HEK293 (cell line): ENCODE measurements around the gene BAHD1.

Experiments used
- CTCF ChIA-PET: fragments of 350-600 bp; formaldehyde crosslinking; extraction: SDS; loops from one replicate; lab custom pipeline; 2021; ENCODE audit warnings: antibody characterized with exemption; lab: Yijun Ruan, JAX
- POLR2A ChIA-PET: fragments of 300-600 bp; formaldehyde crosslinking; extraction: SDS; loops from one replicate; lab custom pipeline; 2020; ENCODE audit warnings: antibody characterized with exemption, inconsistent platforms; lab: Yijun Ruan, JAX
- H3K27ac ChIP-seq: fragments of 200-500 bp; sonication (Bioruptor generic); 2 replicates; pipeline ENCODE4 v1.5.1; 2014; ENCODE audit warnings: low read depth, low read length, control low read depth, inconsistent platforms; ENCODE audit errors: extremely low read depth
- H3K36me3 ChIP-seq, 2 experiments: fragments of 200-500 bp in 1 of 2; sonication (Bioruptor generic) in 1 of 2; 1 replicate in 1 of 2; 2 replicates in 1 of 2; pipeline ENCODE4 v1.5.1; 2014 to 2017; ENCODE audit warnings: inconsistent platforms in 2 of 2, low read length in 2 of 2; ENCODE audit not compliant: control insufficient read depth in 2 of 2, insufficient read depth in 1 of 2
- H3K4me1 ChIP-seq: fragments of 200-500 bp; sonication (Bioruptor generic); 2 replicates; pipeline ENCODE4 v1.5.1; 2014; ENCODE audit warnings: mild to moderate bottlenecking, low read length, inconsistent platforms; ENCODE audit not compliant: control insufficient read depth, insufficient read depth
- H3K4me3 ChIP-seq: 2 replicates; pipeline ENCODE4 v1.5.1; 2011; ENCODE audit warnings: low read depth, mild to moderate bottlenecking, control low read depth, low read length, moderate library complexity
- H3K9me3 ChIP-seq: fragments of 200-500 bp; sonication (Bioruptor generic); 2 replicates; pipeline ENCODE4 v1.5.1; 2014; ENCODE audit warnings: low read depth, low read length, inconsistent platforms; ENCODE audit not compliant: control insufficient read depth, insufficient read depth
- EGR2 ChIP-seq: fragments of 450-650 bp; formaldehyde crosslinking; IDR thresholded peaks from 2 replicates; pipeline ENCODE4 v1.5.1; 2016; ENCODE audit warnings: low read depth, missing biosample characterization, missing genetic modification characterization
- GLIS1 ChIP-seq: fragments of 450-650 bp; formaldehyde crosslinking; IDR thresholded peaks from 2 replicates; pipeline ENCODE4 v1.5.1; 2016; ENCODE audit warnings: missing biosample characterization, missing genetic modification characterization
- GLIS2 ChIP-seq: fragments of 450-650 bp; formaldehyde crosslinking; IDR thresholded peaks from 2 replicates; pipeline ENCODE4 v1.5.1; 2016; ENCODE audit warnings: missing biosample characterization, missing genetic modification characterization
- HOXD13 ChIP-seq: sonication (generic); formaldehyde crosslinking; IDR thresholded peaks from 2 replicates; pipeline ENCODE4 v1.8.0; 2022; ENCODE audit warnings: missing genetic modification reagents, borderline replicate concordance
- PRDM1 ChIP-seq: fragments of 450-650 bp; formaldehyde crosslinking; IDR thresholded peaks from 2 replicates; pipeline ENCODE4; 2016; ENCODE audit warnings: missing biosample characterization, missing genetic modification characterization
- REPIN1 ChIP-seq: fragments of 450-650 bp; formaldehyde crosslinking; IDR thresholded peaks from 2 replicates; pipeline ENCODE4 v1.5.1; 2017; ENCODE audit warnings: missing biosample characterization, missing genetic modification characterization, low read depth
- SALL2 ChIP-seq: fragments of 450-650 bp; formaldehyde crosslinking; IDR thresholded peaks from 2 replicates; pipeline ENCODE4 v1.5.0; 2017; ENCODE audit warnings: missing biosample characterization, mild to moderate bottlenecking, missing genetic modification characterization, borderline replicate concordance
- SCRT1 ChIP-seq: fragments of 450-650 bp; formaldehyde crosslinking; IDR thresholded peaks from 2 replicates; pipeline ENCODE4 v1.5.1; 2016; ENCODE audit warnings: missing biosample characterization, missing genetic modification characterization, borderline replicate concordance
- SCRT2 ChIP-seq: fragments of 450-650 bp; formaldehyde crosslinking; IDR thresholded peaks from 2 replicates; pipeline ENCODE4 v1.5.1; 2016; ENCODE audit warnings: missing biosample characterization, missing genetic modification characterization
- SP3 ChIP-seq: fragments of 450-650 bp; formaldehyde crosslinking; IDR thresholded peaks from 2 replicates; pipeline ENCODE4 v1.5.1; 2016; ENCODE audit warnings: missing biosample characterization, missing genetic modification characterization
- TRIM28 ChIP-seq: IDR thresholded peaks from 2 replicates; pipeline ENCODE4 v1.6.1; 2011; ENCODE audit warnings: low read length, control low read depth, borderline replicate concordance
- WT1 ChIP-seq: fragments of 450-650 bp; formaldehyde crosslinking; IDR thresholded peaks from 2 replicates; pipeline ENCODE4 v1.5.1; 2016; ENCODE audit warnings: missing biosample characterization, missing genetic modification characterization
- ZBTB44 ChIP-seq: fragments of 450-650 bp; IDR thresholded peaks from 2 replicates; pipeline ENCODE4 v1.5.1; 2018; ENCODE audit warnings: missing biosample characterization, mild to moderate bottlenecking, missing genetic modification characterization
- ZEB2 ChIP-seq: fragments of 450-650 bp; formaldehyde crosslinking; IDR thresholded peaks from 2 replicates; pipeline ENCODE4 v1.5.1; 2016; ENCODE audit warnings: missing biosample characterization, missing genetic modification characterization
- ZFHX2 ChIP-seq: fragments of 450-650 bp; formaldehyde crosslinking; conservative IDR thresholded peaks from 2 replicates; pipeline ENCODE4 v1.5.1; 2016; ENCODE audit warnings: missing biosample characterization, missing genetic modification characterization
- ZIC2 ChIP-seq: fragments of 450-650 bp; formaldehyde crosslinking; IDR thresholded peaks from 2 replicates; pipeline ENCODE4 v1.5.1; 2016; ENCODE audit warnings: missing biosample characterization, missing genetic modification characterization
- ZNF132 ChIP-seq: fragments of 450-650 bp; formaldehyde crosslinking; IDR thresholded peaks from 2 replicates; pipeline ENCODE4 v1.5.1; 2017; ENCODE audit warnings: missing biosample characterization, missing genetic modification characterization, borderline replicate concordance
- ZNF341 ChIP-seq: fragments of 450-650 bp; formaldehyde crosslinking; IDR thresholded peaks from 2 replicates; pipeline ENCODE4; 2016; ENCODE audit warnings: low read depth, missing biosample characterization, missing genetic modification characterization
- ZNF416 ChIP-seq: fragments of 450-650 bp; formaldehyde crosslinking; IDR thresholded peaks from 2 replicates; pipeline ENCODE4 v1.5.1; 2016; ENCODE audit warnings: missing biosample characterization, missing genetic modification characterization
- ZNF658 ChIP-seq: fragments of 450-650 bp; formaldehyde crosslinking; IDR thresholded peaks from 2 replicates; pipeline ENCODE4; 2016; ENCODE audit warnings: missing biosample characterization, missing genetic modification characterization
- ZNF660 ChIP-seq: fragments of 450-650 bp; IDR thresholded peaks from 2 replicates; pipeline ENCODE4 v1.5.1; 2018; ENCODE audit warnings: missing biosample characterization, mild to moderate bottlenecking, missing genetic modification characterization
- ZNF785 ChIP-seq: fragments of 450-650 bp; formaldehyde crosslinking; IDR thresholded peaks from 2 replicates; pipeline ENCODE4 v1.5.1; 2016; ENCODE audit warnings: missing biosample characterization, missing genetic modification characterization
- ZSCAN23 ChIP-seq: fragments of 450-650 bp; formaldehyde crosslinking; IDR thresholded peaks from 2 replicates; pipeline ENCODE4 v1.5.1; 2016; ENCODE audit warnings: missing biosample characterization, missing genetic modification characterization
- ZXDB ChIP-seq: fragments of 450-650 bp; formaldehyde crosslinking; IDR thresholded peaks from 2 replicates; pipeline ENCODE4 v1.5.1; 2016; ENCODE audit warnings: missing biosample characterization, missing genetic modification characterization
- TF ChIP-seq, protein P1 (sequence below): fragments of 450-650 bp; formaldehyde crosslinking; IDR thresholded peaks from 2 replicates; pipeline ENCODE4 v1.5.0; 2017; ENCODE audit warnings: missing biosample characterization, missing genetic modification characterization, borderline replicate concordance

Gene BAHD1

DNA sequence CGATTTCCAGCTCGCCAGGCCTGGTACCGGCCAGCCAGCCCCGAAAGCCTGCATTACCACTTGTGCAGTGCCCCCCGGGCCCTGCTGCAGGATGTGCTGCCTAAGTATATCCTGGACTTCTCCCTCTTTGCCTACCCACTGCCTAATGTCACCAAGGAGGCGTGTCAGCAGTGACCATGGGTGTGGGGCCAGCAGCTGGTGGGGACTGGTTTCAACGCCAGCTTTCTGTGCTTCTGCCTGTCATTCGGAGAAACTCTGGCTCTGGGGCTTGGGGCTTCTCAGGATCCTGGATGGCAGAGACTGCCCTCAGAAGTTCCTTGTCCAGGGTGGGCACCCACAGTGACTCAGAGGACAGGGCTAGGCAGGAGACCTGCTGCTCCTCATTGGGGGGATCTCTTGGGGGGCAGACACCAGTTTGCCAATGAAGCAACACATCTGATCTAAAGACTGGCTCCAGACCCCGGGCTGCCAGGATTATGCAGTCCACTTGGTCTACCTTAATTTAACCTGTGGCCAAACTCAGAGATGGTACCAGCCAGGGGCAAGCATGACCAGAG is 31.5 kb downstream of the BAHD1 start:
- peak overlapping the region; percentile 54; the same call in 1 of the 2 replicates for H3K4me3 ChIP-seq
- ChIA-PET CTCF (interaction anchor here (1.0 kb wide), 1 partner anchor 35 kb away, joined by 3 read pairs; no protein-coding TSS in a partner anchor), POLR2A (interaction anchor here (0.7 kb wide), 1 partner anchor 27 kb away, joined by 3 read pairs; no protein-coding TSS in a partner anchor)
- TF ChIP-seq SALL2 (tag by site-specific recombination): no peak
- no peak for TF ChIP-seq ZNF660 (tag by site-specific recombination)
- TF ChIP-seq GLIS2 (tag by site-specific recombination): 0 out of 2 replicates have a peak, but pooled peaks have one; percentile 26
- TF ChIP-seq, all 188 proteins: peak for 1
- peaks cover 0 to 5% of the 10 kb centered on the region in 2 experiments; a peak in 1 of 3 replicates for H3K36me3 ChIP-seq
- H3K4me1 ChIP-seq: no peaks in the 10 kb centered on the region
- no peak overlapping the region for H3K27ac ChIP-seq
- no peaks in the 10 kb centered on the region for H3K9me3 ChIP-seq

DNA sequence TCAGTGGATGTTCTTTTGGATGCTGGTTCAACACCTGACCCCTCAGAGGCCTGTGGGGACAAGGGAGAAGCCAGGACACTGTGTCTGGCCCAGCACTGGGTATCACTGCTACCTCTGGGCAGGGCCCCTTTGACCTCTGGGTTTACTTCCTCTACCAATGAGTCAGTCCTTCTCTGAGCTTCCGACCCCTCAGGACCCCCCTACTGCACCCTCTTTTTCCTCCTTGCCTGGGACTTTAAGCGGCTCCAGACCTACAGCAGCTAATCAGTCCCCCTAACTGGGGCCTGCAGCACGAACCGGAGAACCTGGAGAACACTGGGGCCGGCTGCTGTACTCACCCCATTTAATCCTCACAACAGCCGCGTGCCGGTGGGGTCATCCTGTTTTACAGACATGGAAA is 33.8 kb downstream of the BAHD1 start:
- Histone ChIP-seq H3K4me3 (no peak overlapping the region), H3K4me1 (no peaks in the 10 kb centered on the region), H3K9me3 (no peaks in the 10 kb centered on the region), H3K27ac (no peak overlapping the region), H3K36me3 (no peaks in the 10 kb centered on the region)
- CTCF ChIA-PET: no interaction called here
- POLR2A ChIA-PET: no interaction called here
- TF ChIP-seq SP3 (tag by site-specific recombination) (no peak), HOXD13 (CRISPR knock-in tag) (no peak), SALL2 (tag by site-specific recombination) (no peak), ZNF658 (tag by site-specific recombination) (no peak), ZNF416 (tag by site-specific recombination) (no peak), ZSCAN23 (no peak), ZBTB44 (no peak), SCRT1 (tag by site-specific recombination) (no peak), ZEB2 (tag by site-specific recombination) (no peak)
- TF ChIP-seq, protein P1, sequence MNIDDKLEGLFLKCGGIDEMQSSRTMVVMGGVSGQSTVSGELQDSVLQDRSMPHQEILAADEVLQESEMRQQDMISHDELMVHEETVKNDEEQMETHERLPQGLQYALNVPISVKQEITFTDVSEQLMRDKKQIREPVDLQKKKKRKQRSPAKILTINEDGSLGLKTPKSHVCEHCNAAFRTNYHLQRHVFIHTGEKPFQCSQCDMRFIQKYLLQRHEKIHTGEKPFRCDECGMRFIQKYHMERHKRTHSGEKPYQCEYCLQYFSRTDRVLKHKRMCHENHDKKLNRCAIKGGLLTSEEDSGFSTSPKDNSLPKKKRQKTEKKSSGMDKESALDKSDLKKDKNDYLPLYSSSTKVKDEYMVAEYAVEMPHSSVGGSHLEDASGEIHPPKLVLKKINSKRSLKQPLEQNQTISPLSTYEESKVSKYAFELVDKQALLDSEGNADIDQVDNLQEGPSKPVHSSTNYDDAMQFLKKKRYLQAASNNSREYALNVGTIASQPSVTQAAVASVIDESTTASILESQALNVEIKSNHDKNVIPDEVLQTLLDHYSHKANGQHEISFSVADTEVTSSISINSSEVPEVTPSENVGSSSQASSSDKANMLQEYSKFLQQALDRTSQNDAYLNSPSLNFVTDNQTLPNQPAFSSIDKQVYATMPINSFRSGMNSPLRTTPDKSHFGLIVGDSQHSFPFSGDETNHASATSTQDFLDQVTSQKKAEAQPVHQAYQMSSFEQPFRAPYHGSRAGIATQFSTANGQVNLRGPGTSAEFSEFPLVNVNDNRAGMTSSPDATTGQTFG (tag by site-specific recombination): no peak

DNA sequence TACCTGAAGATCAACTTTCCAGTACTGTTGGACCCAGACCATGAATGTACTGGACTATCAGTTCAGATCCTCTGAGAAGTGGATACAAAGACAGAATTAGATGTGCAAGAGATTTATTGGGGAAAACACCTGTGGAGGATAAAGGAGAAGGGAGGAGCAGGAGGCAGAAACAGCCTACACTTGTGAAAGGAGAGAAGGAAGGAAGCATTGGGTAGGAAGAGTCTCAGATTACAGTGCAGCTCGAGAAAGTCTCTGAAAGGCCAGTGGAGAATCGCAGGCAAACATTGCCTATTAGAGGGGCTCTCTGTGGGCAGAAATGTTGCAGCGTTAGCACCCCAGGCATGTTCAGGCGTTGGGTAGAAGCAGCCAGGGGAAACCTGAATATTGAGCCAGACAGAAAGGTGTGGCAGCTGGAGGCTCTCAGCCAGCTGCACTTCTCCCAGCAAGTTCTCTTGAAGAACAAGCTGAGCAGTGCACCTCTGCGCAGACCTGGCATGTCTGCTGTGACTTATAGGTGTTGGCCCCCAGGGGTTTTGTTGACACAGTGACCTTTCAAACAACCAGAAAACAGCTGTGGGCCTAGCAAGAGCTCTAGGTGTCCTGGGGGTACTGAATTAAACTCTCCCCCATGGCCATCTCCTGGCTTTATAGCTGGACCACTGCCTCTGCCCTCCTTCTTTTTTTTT is 37.0 kb downstream of the BAHD1 start:
- no peaks in the 10 kb centered on the region for H3K4me1 ChIP-seq
- TF ChIP-seq WT1 (tag by site-specific recombination) (no peak), SCRT1 (tag by site-specific recombination) (peak; percentile 83), ZNF341 (peak; percentile 75), TRIM28 (no peak), ZFHX2 (tag by site-specific recombination) (0 out of 2 replicates have a peak, but pooled peaks have one; percentile 7), ZNF785 (tag by site-specific recombination) (no peak), ZXDB (tag by site-specific recombination) (no peak), SCRT2 (peak; percentile 55; the same call in 1 of the 2 replicates), ZIC2 (tag by site-specific recombination) (peak; percentile 68), PRDM1 (tag by site-specific recombination) (peak; percentile 82), GLIS1 (tag by site-specific recombination) (peak; percentile 75), REPIN1 (no peak), EGR2 (0 out of 2 replicates have a peak, but pooled peaks have one; percentile 21), ZNF132 (tag by site-specific recombination) (peak; percentile 67; the same call in 1 of the 2 replicates)
- TF ChIP-seq, all 188 proteins: peak for 9
- ChIA-PET CTCF (no interaction called here), POLR2A (interaction anchor here (0.6 kb wide), 2 partner anchors 37 to 281 kb away, joined by 6 to 11 read pairs; no protein-coding TSS in a partner anchor)
- Histone ChIP-seq H3K4me3 (no peak overlapping the region), H3K27ac (no peak overlapping the region), H3K36me3 (no peaks in the 10 kb centered on the region), H3K9me3 (no peaks in the 10 kb centered on the region)
